Gastrocnemius medialis (tissue), 4 donors: ENCODE measurements around the gene CYP4F11.
"Not testable (repeated sequence)": the region's sequence is repeated elsewhere in the genome, so short reads cannot be mapped to it uniquely, and the experiment has no call there.

Experiments
- CTCF ChIP-seq, 5 experiments: fragments of 450-650 bp in 3 of 5; fragments of 200-600 bp in 2 of 5; sonication (generic) in 2 of 5; IDR thresholded peaks in 4 of 5; conservative IDR thresholded peaks in 1 of 5; 1 replicate in 4 of 5; 2 replicates in 1 of 5; pipeline ENCODE4 v1.5.1; 2016 to 2019; ENCODE audit warnings: antibody characterized with exemption in 5 of 5, mild to moderate bottlenecking in 3 of 5, moderate library complexity in 3 of 5
- POLR2A ChIP-seq, 2 donors: fragments of 450-650 bp; IDR thresholded peaks; one replicate each; pipeline ENCODE4 v1.6.1; 2017; ENCODE audit warnings: antibody characterized with exemption in 2 of 2, mild to moderate bottlenecking in 2 of 2, moderate library complexity in 2 of 2

GRCh38 chr19:15933761-15934331, 483 bp downstream of the CYP4F11 start:
- not testable (repeated sequence) for TF ChIP-seq CTCF (IDR thresholded peaks at IDR 0.05 in 4 of 5, conservative IDR thresholded peaks at IDR 0.05 in 1 of 5); POLR2A (IDR thresholded peaks at IDR 0.05)
